Fibroblast of villous mesenchyme (primary cell): ENCODE results near the gene PLXNA2. TPM values are rescaled to one million over a fixed set of nuclear protein-coding genes. Genes with fewer than 3 reads are reported as not detected.

Source experiments
- DNase-seq: peaks from one replicate; pipeline ENCODE4 v3.0.0-alpha.2; 2010; ENCODE audit warnings: low read depth
- H3K4me3 ChIP-seq: 2 replicates; pipeline ENCODE4 v1.5.1; 2011; ENCODE audit warnings: low read depth, mild to moderate bottlenecking, low read length
- CTCF ChIP-seq: IDR thresholded peaks from 2 replicates; pipeline ENCODE4 v1.5.1; 2012; ENCODE audit warnings: low read depth, mild to moderate bottlenecking, low read length; ENCODE audit not compliant: insufficient read depth
- total RNA-seq: library from RNA; depleted of rRNA; stranded (reverse); fragments of >200 nt; gene quantifications from 2 replicates; pipeline ENCODE4 v1.2.3, GENCODE V29; 2012

Gene PLXNA2
- total RNA-seq, 1 donor: 0.86 TPM

- H3K4me3 ChIP-seq: no peak overlapping the region
- DNase-seq: no peak
- TF ChIP-seq CTCF: no peak
Measured at GRCh38 chr1:208028526-208028925, 215.7 kb downstream of the PLXNA2 start.

- TF ChIP-seq CTCF: no peak
- DNase-seq: no peak
- H3K4me3 ChIP-seq: no peak overlapping the region
Measured at GRCh38 chr1:208027861-208028260, 216.3 kb downstream of the PLXNA2 start.

DNA sequence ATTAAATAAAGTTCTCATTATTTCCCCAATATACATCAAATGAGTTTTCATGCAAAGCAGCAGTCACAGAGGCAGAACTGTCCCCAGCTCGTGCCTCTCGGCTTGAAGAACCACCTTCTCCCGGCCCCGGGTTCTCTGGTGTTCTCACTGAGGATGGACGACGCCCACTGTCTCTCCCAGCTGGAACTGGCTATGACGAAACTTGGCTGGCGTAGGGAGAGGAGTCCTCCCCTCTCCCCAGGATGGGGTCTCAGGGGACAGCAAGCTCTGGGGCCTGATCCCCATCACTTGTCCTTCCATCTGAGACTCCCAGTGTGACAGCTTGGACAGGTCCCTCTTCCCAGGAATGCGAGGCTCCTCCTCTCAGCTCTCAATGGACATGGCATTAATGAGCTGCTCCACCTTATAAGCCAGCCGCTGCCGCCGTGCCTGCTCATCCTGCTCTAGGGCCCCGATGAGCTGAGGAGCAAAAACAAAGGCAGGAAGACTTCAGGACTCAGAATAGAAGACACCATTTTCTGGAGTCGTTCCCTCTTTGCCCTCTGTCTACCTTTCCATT, 217.2 kb downstream of the PLXNA2 start:
- DNase-seq: no peak
- no peak overlapping the region for H3K4me3 ChIP-seq
- TF ChIP-seq CTCF: no peak

GRCh38 chr1:208025031-208025430, 219.2 kb downstream of the PLXNA2 start:
- TF ChIP-seq CTCF: no peak
- DNase-seq: no peak
- no peak overlapping the region for H3K4me3 ChIP-seq

GRCh38 chr1:208024406-208024805, 219.8 kb downstream of the PLXNA2 start:
- no peak for TF ChIP-seq CTCF

GRCh38 chr1:208019257-208019656, 224.9 kb downstream of the PLXNA2 start:
- no peak for DNase-seq

More at GRCh38 chr1:208024406-208024805, 219.8 kb downstream of the PLXNA2 start:
- no peak overlapping the region for H3K4me3 ChIP-seq
- no peak for DNase-seq

More at GRCh38 chr1:208019257-208019656, 224.9 kb downstream of the PLXNA2 start:
- H3K4me3 ChIP-seq: no peak overlapping the region
- TF ChIP-seq CTCF: no peak
